GM12874 (cell line): Measurements from ENCODE around the gene ZSWIM4.
A peak's percentile ranks its signal among the peaks of the same experiment; 100 is the strongest.

ENCODE experiments used
- CTCF ChIP-seq: IDR thresholded peaks from 2 replicates; pipeline ENCODE4 v1.5.1; 2011; ENCODE audit warnings: low read depth, mild to moderate bottlenecking, control low read depth, low read length, moderate library complexity; ENCODE audit not compliant: insufficient read depth

The ZSWIM4 gene

GRCh38 chr19:13838435-13839129 lies 43.3 kb downstream of the ZSWIM4 start:
- TF ChIP-seq CTCF = no peak

DNA sequence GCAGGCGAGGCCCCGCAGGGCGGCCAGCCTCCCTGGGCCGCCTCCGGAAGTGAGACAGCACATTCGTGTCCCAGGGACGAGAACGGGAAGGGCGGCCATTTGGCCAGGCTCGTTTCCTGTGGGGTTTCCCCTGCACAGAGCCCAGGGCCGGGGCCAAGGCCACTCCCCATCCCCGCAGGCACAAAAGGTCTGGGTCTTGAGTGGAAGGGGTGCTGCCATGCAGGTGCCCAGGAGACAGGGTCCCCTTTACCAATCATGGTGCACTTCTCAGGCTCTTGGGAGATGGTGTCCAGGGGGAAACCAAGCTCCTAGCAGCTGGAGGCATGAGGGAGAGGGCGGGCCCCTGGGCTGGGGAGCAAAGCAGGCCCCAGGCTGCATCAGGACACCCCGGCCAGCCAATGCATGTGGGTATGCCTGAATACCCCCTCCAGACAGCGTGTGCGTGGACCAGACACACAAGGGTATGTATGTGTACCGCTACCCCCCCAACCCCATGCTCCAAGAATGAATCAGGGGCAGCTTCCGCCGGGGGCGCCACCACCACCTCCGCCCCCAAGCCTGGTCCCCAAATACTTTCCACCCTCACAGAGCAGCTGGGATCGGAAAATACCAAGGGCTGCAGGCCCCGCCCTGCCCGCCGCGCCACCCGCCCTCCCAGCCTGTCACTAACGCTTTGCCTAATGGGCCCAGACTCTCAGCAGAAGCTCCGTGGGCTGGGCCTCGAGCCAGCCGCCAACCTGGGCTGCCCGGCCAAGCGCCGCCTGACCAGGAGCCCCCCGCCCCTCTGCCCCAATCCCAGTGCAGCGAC lies 44.1 kb downstream of the ZSWIM4 start:
- 0 out of 2 replicates have a peak, but pooled peaks have one; percentile 2 for TF ChIP-seq CTCF

DNA sequence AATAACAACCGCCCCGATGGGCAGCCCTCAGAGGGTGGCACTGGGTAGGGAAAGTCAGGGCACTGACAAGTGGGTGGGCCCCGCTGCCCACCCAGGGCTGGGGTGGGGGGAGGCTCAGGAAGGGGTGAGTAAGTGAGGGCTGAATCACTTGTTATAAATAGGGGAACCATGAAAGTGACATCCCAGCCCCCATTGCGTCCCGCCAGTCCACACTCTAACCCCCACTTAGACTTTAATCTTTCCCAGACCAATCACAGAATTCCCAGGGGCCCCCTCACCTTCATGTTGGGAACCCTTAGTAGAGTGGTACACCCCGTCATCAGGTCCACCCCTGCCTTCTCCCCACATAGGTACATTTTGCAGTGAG lies 44.7 kb downstream of the ZSWIM4 start:
- no peak for TF ChIP-seq CTCF

GRCh38 chr19:13840305-13841085 lies 45.3 kb downstream of the ZSWIM4 start:
- no peak for TF ChIP-seq CTCF

DNA sequence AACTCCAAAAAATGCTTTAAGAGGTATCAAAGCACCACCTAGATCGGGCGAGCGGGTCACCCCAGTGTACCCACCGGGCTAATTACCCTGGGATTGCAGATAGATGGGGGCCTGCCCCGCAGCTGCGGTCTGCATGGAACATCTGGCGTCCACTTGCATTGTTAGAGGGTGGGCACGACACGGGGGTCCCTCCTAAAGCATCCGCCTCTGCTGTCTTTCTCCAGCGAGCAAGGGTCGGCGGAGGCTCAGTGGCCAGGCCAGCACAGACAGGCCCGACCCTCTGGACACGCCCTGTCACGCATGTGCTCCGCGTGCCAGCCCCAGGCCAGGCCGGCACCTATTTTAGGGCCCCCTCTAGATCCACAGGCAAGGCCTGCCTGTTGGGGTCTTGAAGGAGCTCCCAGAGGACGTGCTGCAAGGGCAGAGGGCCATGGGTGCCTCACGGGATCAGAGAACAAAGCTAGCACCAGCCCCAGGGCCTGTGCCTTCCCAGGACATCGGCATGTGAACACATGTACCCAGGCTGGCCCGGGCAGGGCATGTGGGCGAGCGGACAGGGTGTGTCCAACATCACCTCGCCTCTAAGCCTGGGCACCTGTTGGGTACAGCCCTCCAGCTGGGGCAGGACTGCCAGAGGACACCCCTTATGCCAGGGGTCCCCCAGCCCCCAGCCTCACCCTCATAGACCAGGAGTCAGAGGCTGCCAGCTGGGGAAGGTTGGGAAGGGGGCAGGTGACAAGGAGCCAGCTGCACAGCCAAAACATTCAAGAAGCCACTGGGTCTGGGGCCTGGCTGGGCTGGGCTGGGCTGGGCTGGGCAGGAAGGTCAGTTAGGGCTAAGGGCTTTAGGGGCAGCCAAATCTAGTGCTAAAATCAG lies 46.1 kb downstream of the ZSWIM4 start:
- TF ChIP-seq CTCF = no peak

GRCh38 chr19:13841962-13842290 lies 46.7 kb downstream of the ZSWIM4 start:
- no peak for TF ChIP-seq CTCF
